Embryonic facial prominence (tissue), 1 donor: ENCODE data around the gene CACNA1H.
"Not testable (repeated sequence)": the region's sequence is repeated elsewhere in the genome, so short reads cannot be mapped to it uniquely, and the experiment has no call there.

Source experiments
- DNase-seq: peaks from one replicate; pipeline ENCODE4 v3.0.0-alpha.2; 2016; ENCODE audit errors: extremely low spot score

The CACNA1H gene

GRCh38 chr16:1192384-1193073, 39.6 kb downstream of the CACNA1H start:
- DNase-seq = no peak

- DNase-seq = no peak
These were observed 40.4 kb downstream of the CACNA1H start for GRCh38 chr16:1193143-1193824.

GRCh38 chr16:1193825-1194581, 41.1 kb downstream of the CACNA1H start:
- DNase-seq = no peak

GRCh38 chr16:1194665-1195392, 41.9 kb downstream of the CACNA1H start:
- no peak for DNase-seq

- DNase-seq = no peak
These were observed 42.4 kb downstream of the CACNA1H start for GRCh38 chr16:1195393-1195666.

- DNase-seq = no peak
These were observed 43.6 kb downstream of the CACNA1H start for GRCh38 chr16:1196494-1196893.

GRCh38 chr16:1197237-1197866, 44.4 kb downstream of the CACNA1H start:
- DNase-seq = no peak

- DNase-seq = no peak
These were observed 45.3 kb downstream of the CACNA1H start for GRCh38 chr16:1198194-1198593.

- DNase-seq = not testable (repeated sequence)
These were observed 45.9 kb downstream of the CACNA1H start for GRCh38 chr16:1198671-1199346.

GRCh38 chr16:1199347-1200013, 46.6 kb downstream of the CACNA1H start:
- no peak for DNase-seq

GRCh38 chr16:1200014-1200627, 47.2 kb downstream of the CACNA1H start:
- no peak for DNase-seq

GRCh38 chr16:1201444-1201843, 48.5 kb downstream of the CACNA1H start:
- no peak for DNase-seq

- no peak for DNase-seq
These were observed 49.4 kb downstream of the CACNA1H start for GRCh38 chr16:1202274-1202673.

GRCh38 chr16:1204933-1205332, 52.0 kb downstream of the CACNA1H start:
- no peak for DNase-seq

GRCh38 chr16:1206326-1206725, 53.4 kb downstream of the CACNA1H start:
- no peak for DNase-seq

- no peak for DNase-seq
These were observed 53.9 kb downstream of the CACNA1H start for GRCh38 chr16:1206786-1207185.

- no peak for DNase-seq
These were observed 55.4 kb downstream of the CACNA1H start for GRCh38 chr16:1208239-1208830.

GRCh38 chr16:1209081-1209480, 56.2 kb downstream of the CACNA1H start:
- DNase-seq = no peak

- DNase-seq = no peak
These were observed 57.6 kb downstream of the CACNA1H start for GRCh38 chr16:1210461-1210860.
